Fibroblast of skin of scalp (primary cell): ENCODE results near the gene TLDC2. TPM values are rescaled to one million over a fixed set of nuclear protein-coding genes. Genes with fewer than 3 reads are reported as not detected.
A peak's percentile ranks its signal among the peaks of the same experiment; 100 is the strongest.
"Not testable (repeated sequence)": the region's sequence is repeated elsewhere in the genome, so short reads cannot be mapped to it uniquely, and the experiment has no call there.

Source experiments
- DNase-seq: peaks from one replicate; pipeline ENCODE4 v3.0.0-alpha.2; 2013
- polyA plus RNA-seq, 2 experiments: library from polyadenylated mRNA; unstranded; fragments of 120-200 nt; gene quantifications; one replicate each; pipeline ENCODE4 v1.2.1, GENCODE V29; 2013; ENCODE audit not compliant: insufficient read length in 2 of 2

Gene TLDC2
- polyA plus RNA-seq (2013, experiment 1 of 2; ENCODE audit: insufficient read length): 0.43 TPM
- polyA plus RNA-seq (2013, experiment 2 of 2; ENCODE audit: insufficient read length): 0.15 TPM

DNA sequence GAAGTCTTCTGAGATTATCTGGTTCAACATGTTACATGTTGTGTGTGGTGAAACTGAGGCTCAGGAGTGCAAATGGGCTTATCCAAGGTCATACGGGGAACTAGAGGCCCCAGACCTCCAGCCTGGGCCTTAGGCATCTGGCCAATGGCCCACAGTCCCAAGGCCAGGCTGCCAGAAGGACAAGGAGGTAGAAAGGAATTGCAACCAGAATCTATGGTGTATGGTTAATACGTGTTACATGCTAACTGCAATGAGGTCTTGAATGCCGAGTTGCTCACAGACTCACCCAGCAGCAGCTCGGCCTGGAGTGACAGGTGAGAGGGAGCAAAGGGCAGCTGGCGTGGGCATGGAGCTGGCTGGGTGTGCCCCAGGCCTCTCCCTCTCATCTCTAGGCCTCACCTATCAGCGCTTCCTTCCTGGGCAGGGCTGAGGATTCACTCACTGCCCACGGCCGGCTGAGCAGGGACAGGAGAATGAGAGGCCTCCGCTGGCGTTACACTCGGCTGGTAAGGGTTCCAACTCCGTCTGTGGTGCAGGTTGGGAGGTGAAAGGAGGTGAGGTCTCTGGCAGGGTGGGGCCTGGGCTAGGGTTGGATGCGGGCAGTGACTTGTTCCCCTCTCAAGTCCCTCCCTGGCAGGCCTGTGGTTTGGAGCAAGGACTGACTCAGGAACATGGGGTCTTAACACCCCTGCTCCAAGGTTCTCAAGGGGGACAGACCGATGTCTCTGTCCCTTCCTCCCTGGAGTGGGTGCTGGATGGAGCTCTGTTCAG lies at the start of gene TLDC2:
Gene TLDC2, plus strand, starts transcription at position 437 of the 771 bp plus-strand sequence. Its CDS starts 37 bp downstream, at position 474.
- no peak for DNase-seq

DNA sequence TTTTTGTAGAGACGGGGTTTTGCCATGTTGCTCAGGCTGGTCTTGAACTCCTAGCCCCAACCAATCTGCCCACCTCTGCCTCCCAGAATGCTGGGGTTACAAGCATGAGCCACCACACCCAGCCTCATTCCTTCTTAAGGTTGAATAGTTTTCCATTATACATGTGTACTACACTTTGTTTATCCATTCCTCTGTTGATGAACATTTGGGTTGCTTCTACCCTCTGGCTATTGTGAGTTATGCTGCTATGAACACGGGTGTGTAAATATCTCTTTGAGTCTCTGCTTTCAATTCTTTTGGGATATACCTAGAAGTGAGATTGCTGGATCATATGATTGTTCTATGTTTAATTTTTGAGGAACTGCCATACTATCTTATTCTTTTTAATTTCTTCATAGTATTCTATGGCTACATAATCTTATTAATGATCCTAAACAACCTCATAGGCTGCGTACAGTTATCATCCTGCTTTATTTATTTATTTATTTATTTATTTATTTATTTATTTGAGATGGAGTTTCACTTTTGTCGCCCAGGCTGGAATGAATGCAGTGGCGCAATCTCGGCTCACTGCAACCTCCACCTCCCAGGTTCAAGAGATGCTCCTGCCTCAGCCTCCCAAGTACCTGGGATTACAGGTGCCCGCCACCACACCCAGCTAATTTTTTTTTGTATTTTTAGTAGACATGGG lies 49.2 kb upstream of the TLDC2 start:
- no peak for DNase-seq

DNA sequence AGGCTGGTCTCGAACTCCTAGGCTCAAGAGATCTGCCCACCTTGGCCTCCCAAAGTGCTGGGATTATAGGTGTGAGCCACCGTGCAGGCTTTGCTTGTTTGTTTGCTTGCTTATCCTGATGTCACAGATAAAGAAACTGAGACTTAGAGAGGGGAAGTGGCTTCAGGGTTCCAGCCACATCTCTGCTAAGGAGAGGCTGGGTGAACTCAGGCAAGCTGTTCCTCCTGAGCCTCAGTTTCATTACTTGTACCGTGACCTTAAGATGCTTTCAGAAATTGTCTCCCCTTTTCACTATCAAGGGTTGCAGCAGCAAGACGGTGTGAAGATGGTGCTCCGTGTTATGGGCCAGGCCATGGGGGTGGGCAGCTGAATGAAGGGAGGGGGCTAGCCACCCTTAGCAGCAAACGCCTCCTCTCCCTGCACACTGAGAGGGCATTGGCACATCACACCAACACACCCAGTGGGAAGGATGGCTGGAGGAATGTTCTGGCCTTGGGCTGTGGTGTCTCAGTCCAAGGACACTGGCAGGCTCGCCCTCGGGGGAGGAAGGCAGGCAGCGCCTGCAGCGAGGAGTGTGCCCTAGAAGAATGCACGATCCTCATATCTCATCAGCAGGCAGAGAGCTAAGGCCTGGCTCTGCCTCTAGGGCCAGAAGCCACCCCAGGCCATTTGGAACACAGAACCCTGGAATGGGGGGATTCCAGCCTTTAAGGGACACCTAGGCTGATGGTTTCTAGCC lies 48.2 kb upstream of the TLDC2 start:
- DNase-seq: no peak

DNA sequence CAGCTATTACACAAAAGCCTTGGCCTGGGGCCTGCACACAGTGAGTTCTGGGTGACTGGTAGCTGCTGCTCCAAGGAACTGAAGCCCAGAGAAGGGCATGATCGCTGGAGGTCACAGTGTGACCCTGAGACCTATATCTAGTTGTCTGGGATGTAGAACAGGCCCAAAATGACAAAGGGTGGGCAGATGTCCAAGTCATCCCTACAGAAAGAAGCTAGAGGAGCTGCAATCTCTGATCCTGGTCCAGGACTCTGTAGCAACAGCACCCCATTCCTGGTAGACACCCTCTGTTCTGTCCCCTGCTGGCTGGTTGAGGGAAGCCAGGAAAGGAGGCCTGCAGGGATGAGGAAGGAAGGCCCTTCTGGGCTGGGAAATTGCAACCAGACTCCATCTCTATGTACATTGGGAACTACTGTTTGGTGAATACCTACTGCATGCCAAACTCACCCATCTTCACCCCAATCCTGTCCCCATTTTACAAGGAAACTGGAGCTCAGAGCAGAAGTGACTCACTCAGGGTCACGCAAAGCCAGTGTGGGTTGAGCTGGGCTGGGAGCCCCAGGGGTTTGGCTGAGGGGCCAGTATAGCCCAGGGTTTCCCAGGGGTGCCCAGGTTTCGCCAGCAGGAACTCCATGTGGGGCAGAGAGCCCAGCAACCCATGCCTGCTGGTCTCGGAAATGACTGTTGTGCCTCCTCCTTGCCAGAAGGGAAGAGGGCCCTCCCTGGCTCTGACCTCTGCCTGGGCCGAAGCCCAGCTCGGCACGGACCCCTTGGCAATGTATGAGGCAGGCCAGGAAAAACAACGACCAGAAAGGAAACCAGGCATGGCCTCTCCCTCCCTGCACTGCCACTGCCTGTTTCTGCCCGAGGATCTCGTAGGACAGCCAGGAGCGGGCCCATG lies 44.9 kb upstream of the TLDC2 start:
- DNase-seq: no peak

DNA sequence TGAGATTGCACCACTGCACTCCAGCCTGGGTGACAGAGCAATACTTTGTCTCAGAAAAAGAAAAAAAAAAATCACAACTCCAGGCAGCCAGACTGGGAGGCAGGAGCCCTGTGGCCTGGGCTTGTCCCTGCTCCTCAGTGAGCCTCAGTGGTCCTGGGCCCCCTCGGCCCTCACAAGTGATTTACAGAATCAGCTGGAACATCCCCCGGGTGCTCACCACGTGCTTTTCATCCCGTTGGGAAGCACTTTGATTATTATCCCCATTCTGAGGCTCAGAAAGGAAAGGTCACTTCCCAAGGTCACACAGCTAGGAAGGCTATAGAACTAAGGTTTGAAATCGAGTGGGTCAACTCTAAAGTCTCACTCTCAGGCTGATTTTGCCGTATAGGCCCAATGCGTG lies 43.1 kb upstream of the TLDC2 start:
- no peak for DNase-seq

DNA sequence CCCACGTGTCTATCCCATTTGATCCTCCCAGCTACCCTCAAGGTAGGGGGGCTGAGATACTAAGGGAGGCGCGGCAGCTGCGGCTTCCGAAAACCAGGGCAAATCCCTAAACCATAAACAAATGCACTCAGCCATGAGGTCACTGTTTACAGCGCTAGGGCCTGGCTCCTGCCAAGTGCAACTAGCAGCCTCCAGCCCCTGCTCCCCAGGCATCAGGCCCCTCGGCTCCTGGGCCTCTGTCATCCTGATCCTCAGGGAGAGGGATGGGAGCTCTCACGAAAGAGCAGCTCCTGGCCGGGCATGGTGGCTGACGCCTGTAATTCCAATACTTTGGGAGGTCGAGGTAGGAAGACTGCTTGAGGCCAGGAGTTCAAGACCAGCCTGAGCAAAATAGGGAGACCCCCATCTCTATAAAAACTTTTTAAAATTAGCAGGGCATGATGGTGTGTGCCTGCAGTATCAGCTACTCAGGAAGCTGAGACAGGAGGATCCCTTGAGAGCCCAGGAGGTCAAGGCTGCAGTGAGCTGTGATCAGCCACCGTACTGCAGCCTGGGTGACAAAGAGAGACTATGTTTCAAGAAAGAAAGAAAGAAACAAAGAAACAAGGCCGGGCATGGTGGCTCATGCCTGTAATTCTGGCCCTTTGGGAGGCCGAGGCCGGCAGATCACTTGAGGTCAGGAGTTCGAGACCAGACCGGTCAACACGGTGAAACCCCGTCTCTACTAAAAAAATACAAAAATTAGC lies 42.5 kb upstream of the TLDC2 start:
- no peak for DNase-seq

DNA sequence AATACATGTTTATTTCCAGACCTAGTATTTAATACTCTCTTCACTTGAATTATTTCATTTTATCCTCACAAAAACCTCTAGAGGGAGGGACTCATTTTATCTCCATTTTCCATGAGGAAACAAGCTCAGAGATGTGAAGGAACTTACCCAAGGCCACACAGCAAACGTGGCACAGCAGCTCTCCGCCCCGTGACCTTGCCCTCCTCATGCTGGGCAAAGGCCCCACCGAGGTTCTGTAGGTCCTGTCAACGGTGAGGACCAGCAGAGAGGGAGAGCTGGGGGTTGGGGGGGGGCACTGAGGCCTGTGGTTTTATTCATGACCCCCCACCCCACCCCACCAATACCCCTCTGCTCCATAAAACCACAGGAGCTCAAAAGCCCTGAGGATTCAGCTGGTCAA lies 40.9 kb upstream of the TLDC2 start:
- DNase-seq: no peak

DNA sequence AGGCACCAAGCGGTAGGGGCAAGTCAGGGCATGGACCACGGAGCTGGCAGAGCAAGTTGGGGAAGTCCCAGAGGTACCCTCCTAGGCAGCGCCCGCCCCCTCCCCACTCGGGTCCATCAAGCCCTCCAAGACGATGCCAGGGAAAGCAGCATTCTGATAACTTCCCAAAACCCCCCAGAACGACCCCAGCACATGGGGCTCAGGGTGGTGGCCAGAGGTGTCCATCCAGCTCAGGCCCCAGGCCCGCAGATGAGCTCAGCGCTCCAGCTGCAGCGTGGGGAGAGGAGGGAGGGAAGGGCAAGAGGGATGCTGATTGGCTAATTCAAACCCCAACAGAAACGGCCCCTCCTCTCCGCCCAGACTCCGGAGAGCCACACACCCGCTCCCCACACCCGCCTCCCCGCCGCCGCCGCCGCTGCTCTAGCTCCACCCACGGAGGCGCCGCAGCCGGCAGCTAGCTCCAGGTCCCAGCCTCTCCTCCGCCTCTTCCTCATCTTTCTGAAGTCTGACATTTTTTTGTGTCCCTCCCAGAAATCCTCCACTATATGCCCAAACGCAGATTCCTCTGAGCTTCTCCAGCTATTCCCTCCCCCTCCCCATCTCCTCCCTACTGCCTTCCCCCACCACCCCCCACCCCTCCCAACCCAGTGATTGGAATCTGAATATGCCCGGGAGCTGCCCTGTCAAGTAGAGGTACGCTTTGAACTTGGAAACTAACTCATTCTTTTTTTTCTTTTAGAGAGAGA lies 40.3 kb upstream of the TLDC2 start:
- peak; percentile 95 for DNase-seq

DNA sequence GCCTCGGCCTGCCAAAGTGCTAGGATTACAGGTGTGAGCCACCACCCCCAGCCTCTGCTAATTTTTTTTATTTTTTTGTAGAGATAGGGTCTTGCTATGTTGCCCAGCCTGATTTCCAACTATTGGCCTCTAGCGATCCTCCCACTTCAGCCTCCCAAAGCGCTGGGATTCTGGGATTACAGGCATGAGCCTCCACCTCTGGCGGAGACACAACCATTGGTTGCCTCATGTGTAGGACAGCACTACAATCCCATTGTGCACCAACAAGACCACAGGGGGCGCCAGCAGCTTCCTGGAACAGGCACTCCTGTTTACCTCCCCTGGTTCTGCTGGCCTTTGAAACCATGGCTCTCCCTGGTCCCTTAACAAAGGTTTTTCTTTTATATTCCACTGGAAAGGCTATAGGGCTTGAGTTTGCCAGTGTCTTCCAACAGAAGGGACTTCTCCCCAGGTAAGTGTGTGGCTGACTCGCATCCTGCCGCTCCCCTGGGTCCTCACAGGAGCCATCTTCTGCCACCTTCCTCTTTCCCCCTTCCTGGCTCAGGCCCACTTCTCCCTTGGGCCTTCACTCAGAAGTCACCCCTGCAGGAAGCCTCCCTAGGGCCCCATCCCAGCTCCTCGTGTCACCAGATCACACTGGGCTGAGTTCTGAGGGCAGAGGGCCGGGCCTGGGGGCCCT lies 39.2 kb upstream of the TLDC2 start:
- DNase-seq: peak; percentile 62

DNA sequence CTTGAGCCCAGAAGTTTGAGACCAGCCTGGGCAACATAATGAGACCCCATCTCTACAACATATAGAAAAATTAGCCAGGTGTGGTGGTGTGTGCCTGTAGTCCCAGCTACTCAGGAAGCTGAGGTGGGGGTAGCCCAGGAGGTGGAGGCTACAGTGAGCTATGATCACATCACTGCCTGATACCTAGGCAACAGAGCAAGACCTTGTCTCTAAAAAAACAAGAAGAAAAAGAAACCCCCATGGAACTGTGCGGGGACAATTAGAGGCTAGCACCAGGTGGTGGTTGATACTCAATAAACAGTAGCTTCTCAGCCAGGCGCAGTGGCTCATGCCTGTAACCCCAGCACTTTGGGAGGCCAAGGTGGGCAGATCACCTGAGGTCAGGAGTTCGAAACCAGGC lies 37.6 kb upstream of the TLDC2 start:
- DNase-seq: not testable (repeated sequence)

DNA sequence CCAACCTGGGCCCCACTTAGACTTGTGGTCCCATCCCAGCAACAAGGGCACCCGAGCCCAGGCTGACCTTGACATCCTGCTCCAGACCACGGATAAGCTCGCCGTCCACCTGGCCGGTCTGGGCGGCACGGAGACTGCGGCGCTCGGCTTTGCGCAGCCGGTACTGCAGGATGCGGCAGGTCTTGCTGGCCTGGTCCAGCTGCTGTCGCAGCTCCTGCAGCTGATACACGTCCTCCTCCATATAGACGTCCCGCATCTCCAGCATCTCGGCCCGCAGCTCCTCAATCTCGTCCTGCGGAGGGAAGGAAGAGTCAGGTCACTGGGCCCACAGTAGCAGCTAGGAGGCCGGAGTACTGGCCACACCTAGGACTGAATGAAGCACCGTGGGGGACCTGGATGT lies 36.8 kb upstream of the TLDC2 start:
- DNase-seq: no peak

DNA sequence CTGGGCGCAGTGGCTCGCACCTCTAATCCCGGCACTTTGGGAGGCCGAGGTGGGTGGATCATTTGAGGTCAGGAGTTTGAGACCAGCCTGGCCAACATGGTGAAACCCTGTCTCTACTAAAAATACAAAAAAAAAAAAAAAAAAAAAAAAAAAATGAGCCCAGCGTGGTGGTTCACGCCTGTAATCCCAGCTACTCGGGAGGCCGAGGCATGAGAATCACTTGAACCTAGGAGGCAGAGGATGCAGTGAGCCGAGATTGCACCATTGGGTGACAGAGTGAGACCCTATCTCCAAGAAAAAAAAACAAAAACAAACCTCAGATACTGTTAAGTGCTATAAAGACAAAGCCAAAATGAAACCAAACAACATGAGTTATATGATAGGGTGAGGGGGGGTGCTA lies 34.9 kb upstream of the TLDC2 start:
- not testable (repeated sequence) for DNase-seq

DNA sequence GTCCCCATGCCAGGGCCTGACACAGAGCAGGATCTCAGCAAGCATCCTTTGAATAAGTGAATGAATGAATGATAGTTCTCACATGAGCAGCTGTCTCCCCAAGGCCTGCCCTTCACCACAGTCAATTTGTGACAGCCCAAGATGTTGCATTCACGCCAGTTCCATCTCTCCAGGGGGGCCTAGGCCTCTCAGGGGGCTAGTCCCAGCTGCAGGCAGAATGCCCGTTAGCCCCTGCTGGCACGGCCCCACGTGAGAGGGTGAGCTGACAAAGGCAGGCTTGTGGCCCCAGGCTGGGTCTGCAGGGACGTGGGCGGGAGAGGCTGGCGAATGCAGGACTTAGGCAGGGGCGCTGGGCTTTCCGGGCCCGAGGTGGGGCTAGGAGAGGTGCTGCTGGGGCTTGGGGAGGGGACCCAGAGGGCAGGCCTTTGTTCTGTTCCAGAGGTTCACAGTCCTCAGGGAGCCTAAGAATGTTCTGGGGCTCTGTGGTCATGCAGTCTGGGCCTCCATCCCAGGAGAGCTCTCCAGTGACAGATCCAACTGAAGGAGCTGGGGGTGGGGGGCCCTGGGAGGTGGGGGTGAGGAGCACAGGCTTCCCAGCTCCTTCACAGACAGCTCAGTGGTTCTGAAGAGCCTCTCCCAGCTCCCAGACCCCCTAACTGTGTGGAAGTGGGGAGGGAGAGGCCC lies 30.5 kb upstream of the TLDC2 start:
- peak; percentile 63 for DNase-seq

DNA sequence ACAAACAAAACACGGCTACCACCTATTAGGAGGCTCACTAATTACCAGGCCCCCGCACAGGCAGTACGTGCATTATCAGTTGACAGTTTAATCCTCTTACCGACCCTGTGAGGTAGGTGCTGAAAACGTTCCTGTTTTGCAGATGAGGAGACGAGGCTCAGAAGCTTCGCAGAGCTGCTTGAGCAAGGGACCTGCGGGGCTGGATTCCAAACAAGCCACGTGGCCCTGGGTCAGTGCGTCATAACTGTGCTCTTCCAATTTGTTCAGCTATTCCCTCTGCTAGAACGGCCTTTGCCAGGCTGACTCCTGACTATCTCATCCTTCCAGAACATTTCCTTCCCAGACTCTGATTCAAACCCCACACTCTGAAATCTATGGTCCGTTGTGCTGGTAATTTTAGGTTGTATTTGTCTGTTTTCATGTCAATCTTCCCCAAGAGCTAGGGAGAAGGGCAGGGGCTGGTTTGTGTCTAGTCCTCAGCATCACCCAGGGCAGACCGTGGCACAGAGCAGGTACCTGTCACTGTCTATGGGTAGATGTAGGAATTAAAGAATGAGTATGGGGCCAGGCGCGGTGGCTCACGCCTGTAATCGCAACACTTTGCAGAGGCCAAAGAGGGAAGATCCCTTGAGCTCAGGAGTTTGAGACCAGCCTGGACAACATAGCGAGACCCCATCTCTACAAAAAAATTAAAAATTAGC lies 28.8 kb upstream of the TLDC2 start:
- peak; percentile 50 for DNase-seq

DNA sequence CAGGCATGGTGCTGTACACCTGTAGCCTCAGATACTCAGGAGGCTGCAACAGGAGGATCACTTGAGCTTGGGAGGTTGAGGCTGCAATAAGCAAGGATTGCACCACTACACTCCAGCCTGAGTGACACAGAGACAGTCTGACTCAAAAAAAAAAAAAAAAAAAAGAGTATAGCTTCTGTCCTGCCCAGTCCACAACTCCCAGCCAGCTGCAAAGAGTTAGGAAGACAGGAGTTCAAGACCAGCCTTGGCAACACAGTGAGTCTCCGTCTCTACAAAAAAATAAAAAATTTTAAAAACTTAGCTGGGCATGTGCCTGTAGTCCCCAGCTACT lies 28.3 kb upstream of the TLDC2 start:
- no peak for DNase-seq

DNA sequence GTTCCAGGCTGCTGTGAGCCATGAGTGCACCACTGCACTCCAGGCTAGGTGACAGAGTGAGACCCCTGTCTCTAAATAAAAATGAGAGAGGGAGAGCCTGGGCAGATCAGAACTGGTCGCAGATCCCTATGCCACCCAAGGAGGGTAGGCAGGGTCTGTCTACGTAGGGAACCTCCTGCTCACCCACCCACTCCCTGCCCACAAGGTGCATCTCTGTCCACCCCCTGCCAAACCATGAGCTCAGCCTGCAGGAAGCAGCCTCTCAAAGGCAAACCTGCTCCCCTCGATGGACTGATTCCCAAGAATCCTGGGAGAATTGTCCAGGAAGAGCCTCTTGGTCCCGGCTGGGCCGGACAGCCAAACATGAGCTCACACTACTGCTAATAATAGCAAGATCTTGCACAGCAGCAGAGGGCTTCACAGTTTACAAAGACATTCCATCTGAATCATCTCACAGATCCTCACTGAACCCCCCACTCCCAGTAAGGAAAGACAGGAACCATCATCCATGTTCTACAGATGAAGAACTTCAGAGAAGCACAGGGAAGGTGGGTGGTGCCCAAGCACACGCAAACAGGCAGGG lies 27.8 kb upstream of the TLDC2 start:
- peak; percentile 94 for DNase-seq

DNA sequence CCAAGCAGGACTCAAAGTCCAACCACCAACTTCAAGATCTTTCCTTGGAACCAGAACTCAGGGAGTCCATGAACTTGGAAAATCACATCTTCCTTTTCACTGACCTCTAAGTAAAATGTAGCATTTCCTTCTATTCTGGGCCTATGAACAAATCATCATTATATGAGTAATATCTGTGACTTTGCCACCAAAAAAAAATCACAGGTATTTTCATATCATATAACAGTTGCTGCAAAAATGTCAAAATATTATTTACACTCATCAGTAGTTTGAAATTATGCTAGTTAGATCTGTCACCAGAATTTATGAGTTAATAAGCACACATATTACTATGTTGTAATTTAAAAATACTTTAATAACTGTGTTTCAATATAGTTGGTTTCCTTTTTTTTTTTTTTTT lies 27.3 kb upstream of the TLDC2 start:
- DNase-seq: no peak

DNA sequence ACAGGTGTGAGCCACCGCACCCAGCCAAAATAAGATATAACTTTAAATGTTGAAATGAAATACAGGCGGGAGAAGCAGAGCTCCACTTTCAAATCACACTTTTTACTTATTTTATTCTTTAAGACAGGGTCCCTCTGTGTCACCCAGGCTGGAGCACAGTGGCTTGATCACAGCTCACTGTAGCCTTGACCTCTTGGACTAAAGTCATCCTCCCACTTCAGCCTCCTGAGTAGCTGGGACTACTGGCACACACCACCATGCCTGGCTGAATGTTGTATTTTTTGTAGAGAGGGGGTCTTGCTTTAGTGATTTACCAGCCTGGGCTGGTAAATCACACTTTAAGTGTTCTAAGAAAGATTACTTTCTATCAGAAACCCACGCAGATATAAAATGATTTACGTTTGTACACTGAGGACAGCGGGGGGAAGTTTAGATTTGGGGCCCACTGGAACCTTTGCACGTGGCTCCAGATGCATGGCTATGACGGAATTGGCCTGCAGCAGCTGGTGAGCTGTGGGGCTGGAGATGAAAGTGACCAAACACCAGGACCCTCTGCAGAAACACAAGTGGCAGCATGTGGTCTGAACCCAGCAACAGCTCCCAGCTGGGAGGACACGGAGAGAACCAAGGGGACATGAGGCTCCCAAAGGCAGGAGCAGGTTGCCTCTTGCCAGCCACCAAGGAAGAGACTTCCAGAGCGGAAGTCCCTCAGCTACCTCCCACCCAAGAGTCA lies 26.4 kb upstream of the TLDC2 start:
- no peak for DNase-seq
